ENCODE results near the gene DNMBP.

DNMBP gene

DNA sequence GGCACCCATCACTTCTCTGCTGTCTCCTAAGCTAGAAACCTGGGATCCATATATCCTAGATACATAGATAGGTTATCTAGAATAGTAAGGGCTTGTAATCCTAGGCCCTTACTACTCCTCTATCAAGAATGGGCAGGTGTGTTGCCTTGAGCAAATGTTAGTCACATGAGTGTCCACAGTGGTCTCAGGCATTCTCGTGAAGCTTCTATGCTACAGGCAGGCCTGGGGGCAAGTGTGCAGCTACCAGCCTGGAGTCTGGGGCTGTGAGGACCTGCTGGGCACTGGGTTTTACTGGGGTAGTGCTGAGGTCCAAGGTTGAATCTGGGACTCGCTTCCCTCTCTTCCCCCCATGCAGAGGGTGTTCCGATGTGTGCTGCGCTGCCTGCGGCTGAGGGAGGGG, 135.9 kb downstream of the DNMBP start:
- no peak for DNase-seq (ENCODE audit: low read depth in 1 of 2, low spot score in 1 of 2)
- Histone ChIP-seq H3K4me3 (replicated peaks; ENCODE audit: insufficient read depth, low read length) (no peak overlapping the region), H3K27ac (replicated peaks) (no peak overlapping the region), H3K27me3 (ENCODE audit: insufficient read depth, poor library complexity, severe bottlenecking) (no peaks in the 10 kb centered on the region)
- TF ChIP-seq, protein P1, sequence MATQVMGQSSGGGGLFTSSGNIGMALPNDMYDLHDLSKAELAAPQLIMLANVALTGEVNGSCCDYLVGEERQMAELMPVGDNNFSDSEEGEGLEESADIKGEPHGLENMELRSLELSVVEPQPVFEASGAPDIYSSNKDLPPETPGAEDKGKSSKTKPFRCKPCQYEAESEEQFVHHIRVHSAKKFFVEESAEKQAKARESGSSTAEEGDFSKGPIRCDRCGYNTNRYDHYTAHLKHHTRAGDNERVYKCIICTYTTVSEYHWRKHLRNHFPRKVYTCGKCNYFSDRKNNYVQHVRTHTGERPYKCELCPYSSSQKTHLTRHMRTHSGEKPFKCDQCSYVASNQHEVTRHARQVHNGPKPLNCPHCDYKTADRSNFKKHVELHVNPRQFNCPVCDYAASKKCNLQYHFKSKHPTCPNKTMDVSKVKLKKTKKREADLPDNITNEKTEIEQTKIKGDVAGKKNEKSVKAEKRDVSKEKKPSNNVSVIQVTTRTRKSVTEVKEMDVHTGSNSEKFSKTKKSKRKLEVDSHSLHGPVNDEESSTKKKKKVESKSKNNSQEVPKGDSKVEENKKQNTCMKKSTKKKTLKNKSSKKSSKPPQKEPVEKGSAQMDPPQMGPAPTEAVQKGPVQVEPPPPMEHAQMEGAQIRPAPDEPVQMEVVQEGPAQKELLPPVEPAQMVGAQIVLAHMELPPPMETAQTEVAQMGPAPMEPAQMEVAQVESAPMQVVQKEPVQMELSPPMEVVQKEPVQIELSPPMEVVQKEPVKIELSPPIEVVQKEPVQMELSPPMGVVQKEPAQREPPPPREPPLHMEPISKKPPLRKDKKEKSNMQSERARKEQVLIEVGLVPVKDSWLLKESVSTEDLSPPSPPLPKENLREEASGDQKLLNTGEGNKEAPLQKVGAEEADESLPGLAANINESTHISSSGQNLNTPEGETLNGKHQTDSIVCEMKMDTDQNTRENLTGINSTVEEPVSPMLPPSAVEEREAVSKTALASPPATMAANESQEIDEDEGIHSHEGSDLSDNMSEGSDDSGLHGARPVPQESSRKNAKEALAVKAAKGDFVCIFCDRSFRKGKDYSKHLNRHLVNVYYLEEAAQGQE (IDR thresholded peaks at IDR 0.05; ENCODE audit: insufficient replicate concordance, low read depth), result no peak
- TF ChIP-seq POLR2AphosphoS5 (IDR thresholded peaks at IDR 0.05; ENCODE audit: low read depth) (no peak), SPI1 (IDR thresholded peaks at IDR 0.05; ENCODE audit: borderline replicate concordance, low read depth) (no peak), GABPA (IDR thresholded peaks at IDR 0.05; ENCODE audit: low read depth) (no peak)
- TF ChIP-seq, protein P2, sequence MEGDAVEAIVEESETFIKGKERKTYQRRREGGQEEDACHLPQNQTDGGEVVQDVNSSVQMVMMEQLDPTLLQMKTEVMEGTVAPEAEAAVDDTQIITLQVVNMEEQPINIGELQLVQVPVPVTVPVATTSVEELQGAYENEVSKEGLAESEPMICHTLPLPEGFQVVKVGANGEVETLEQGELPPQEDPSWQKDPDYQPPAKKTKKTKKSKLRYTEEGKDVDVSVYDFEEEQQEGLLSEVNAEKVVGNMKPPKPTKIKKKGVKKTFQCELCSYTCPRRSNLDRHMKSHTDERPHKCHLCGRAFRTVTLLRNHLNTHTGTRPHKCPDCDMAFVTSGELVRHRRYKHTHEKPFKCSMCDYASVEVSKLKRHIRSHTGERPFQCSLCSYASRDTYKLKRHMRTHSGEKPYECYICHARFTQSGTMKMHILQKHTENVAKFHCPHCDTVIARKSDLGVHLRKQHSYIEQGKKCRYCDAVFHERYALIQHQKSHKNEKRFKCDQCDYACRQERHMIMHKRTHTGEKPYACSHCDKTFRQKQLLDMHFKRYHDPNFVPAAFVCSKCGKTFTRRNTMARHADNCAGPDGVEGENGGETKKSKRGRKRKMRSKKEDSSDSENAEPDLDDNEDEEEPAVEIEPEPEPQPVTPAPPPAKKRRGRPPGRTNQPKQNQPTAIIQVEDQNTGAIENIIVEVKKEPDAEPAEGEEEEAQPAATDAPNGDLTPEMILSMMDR (IDR thresholded peaks at IDR 0.05; ENCODE audit: insufficient read depth, low read length), result no peak

DNA sequence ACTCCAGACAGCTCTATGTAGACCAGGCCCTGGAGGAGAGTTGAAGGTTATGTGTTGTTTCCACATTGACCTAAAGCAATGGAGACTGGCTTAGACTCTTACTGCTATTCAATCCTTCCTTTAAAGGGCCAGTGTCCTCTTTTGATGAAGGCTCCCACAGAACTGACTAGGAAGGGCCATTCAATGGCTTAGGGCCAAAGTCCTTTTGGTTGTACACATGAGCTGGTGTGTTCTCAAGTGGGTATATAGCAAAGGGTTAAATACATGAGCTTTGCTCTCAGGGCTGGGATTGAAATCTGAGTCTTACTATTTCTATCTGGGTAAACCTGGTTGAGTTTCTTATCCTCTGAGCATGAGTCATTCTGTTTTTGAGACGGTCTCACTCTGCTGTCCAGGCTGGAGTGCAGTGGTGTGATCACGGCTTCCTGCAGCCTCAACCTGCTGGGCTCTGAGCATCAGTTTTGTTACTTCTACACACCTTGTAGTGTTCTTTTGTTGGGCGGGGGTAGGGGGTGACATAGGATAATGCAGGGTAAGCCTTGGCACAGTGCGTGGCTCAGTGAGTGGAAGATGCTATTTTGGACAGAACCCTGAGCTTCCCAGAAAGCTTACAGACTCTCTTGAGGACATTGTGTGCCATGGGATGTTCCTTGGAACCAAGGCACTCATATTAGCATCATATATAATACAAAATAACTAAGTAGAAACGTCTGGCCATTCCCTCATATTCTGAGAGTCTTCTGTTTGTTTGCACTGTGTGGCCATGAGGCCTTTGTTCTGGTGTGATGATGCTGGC, 137.2 kb downstream of the DNMBP start:
- no peaks in the 10 kb centered on the region for H3K27me3 ChIP-seq (ENCODE audit: insufficient read depth, poor library complexity, severe bottlenecking)

DNA sequence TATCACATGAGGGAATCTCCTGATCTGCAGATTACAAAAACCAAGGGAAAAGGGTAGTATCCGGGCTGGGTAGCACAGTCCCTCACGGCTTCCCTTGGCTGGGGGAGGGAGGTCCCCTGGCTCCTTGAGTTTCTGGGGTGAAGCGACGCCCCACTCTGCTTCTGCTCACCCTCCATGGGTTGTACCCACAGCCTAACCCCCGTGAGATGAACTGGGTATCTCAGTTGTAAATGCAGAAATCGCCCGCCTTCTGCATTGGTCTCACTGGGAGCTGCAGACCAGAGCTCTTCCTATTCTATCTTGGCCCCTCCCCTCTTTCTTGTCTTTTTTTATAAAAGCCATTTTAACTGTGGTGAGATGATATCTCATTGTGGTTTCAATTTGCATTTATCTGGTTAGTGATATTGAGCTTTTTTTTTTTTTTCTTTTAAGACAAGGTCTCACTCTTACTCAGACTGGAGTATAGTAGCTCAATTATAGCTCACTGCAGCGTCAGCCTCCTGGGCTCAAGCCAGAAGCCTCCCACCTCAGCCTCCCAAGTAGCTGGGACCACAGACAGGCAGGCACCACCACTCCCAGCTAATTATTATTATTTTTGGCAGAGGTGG, 139.5 kb downstream of the DNMBP start:
- DNase-seq (ENCODE audit: low read depth in 1 of 2, low spot score in 1 of 2), result no peak
- H3K4me3 ChIP-seq (replicated peaks; ENCODE audit: insufficient read depth, low read length), result no peak overlapping the region
- TF ChIP-seq POLR2AphosphoS5 (IDR thresholded peaks at IDR 0.05; ENCODE audit: low read depth) (no peak), SPI1 (IDR thresholded peaks at IDR 0.05; ENCODE audit: borderline replicate concordance, low read depth) (no peak), GABPA (IDR thresholded peaks at IDR 0.05; ENCODE audit: low read depth) (no peak)
- TF ChIP-seq, protein P2 (IDR thresholded peaks at IDR 0.05; ENCODE audit: insufficient read depth, low read length), result no peak
- TF ChIP-seq, protein P1 (IDR thresholded peaks at IDR 0.05; ENCODE audit: insufficient replicate concordance, low read depth), result no peak
- H3K27me3 ChIP-seq (ENCODE audit: insufficient read depth, poor library complexity, severe bottlenecking), result no peaks in the 10 kb centered on the region
- no peak overlapping the region for H3K27ac ChIP-seq (replicated peaks)

More for the DNA sequence above, 137.2 kb downstream of the DNMBP start:
- TF ChIP-seq SPI1 (IDR thresholded peaks at IDR 0.05; ENCODE audit: borderline replicate concordance, low read depth) (no peak), POLR2AphosphoS5 (IDR thresholded peaks at IDR 0.05; ENCODE audit: low read depth) (no peak), GABPA (IDR thresholded peaks at IDR 0.05; ENCODE audit: low read depth) (no peak)
- TF ChIP-seq, protein P1 (IDR thresholded peaks at IDR 0.05; ENCODE audit: insufficient replicate concordance, low read depth), result no peak
- TF ChIP-seq, protein P2 (IDR thresholded peaks at IDR 0.05; ENCODE audit: insufficient read depth, low read length), result no peak
- no peak for DNase-seq (ENCODE audit: low read depth in 1 of 2, low spot score in 1 of 2)
- Histone ChIP-seq H3K4me3 (replicated peaks; ENCODE audit: insufficient read depth, low read length) (no peak overlapping the region), H3K27ac (replicated peaks) (no peak overlapping the region)

All from HL-60 (cell line).